SK-N-SH (cell line): ENCODE data around the gene OIP5.

ENCODE experiments used
- CHD2 ChIP-seq: fragments of 150-350 bp; IDR thresholded peaks from 2 replicates; pipeline ENCODE4 v1.6.1; 2018; ENCODE audit warnings: low read length; ENCODE audit not compliant: partially characterized antibody
- EP300 ChIP-seq, 2 experiments: IDR thresholded peaks; 2 replicates each; pipeline versions ENCODE4 v1.4.0 to v1.6.1; 2012; ENCODE audit warnings: borderline replicate concordance in 1 of 2, low read depth in 1 of 2, low read length in 1 of 2
- JUND ChIP-seq: IDR thresholded peaks from 2 replicates; pipeline ENCODE4 v1.4.0; 2012
- MEF2A ChIP-seq: IDR thresholded peaks from 2 replicates; pipeline ENCODE4 v1.4.0; 2012; ENCODE audit warnings: low read depth, borderline replicate concordance
- TF ChIP-seq, protein P1 (sequence below): fragments of 200-600 bp; sonication (generic); IDR thresholded peaks from 2 replicates; pipeline ENCODE4 v1.6.1; 2017; ENCODE audit warnings: antibody characterized with exemption, mild to moderate bottlenecking, moderate library complexity
- TF ChIP-seq, protein P2 (sequence below): IDR thresholded peaks from 2 replicates; pipeline ENCODE4; 2012

GRCh38 chr15:41337631-41338522, 5.5 kb upstream of the OIP5 start:
- TF ChIP-seq, protein P1, sequence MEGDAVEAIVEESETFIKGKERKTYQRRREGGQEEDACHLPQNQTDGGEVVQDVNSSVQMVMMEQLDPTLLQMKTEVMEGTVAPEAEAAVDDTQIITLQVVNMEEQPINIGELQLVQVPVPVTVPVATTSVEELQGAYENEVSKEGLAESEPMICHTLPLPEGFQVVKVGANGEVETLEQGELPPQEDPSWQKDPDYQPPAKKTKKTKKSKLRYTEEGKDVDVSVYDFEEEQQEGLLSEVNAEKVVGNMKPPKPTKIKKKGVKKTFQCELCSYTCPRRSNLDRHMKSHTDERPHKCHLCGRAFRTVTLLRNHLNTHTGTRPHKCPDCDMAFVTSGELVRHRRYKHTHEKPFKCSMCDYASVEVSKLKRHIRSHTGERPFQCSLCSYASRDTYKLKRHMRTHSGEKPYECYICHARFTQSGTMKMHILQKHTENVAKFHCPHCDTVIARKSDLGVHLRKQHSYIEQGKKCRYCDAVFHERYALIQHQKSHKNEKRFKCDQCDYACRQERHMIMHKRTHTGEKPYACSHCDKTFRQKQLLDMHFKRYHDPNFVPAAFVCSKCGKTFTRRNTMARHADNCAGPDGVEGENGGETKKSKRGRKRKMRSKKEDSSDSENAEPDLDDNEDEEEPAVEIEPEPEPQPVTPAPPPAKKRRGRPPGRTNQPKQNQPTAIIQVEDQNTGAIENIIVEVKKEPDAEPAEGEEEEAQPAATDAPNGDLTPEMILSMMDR: no peak
- TF ChIP-seq JUND (no peak), MEF2A (no peak), EP300 (IDR thresholded peaks at IDR 0.05; ENCODE audit: borderline replicate concordance in 1 of 2, low read depth in 1 of 2, low read length in 1 of 2) (no peak), CHD2 (no peak)
- TF ChIP-seq, protein P2, sequence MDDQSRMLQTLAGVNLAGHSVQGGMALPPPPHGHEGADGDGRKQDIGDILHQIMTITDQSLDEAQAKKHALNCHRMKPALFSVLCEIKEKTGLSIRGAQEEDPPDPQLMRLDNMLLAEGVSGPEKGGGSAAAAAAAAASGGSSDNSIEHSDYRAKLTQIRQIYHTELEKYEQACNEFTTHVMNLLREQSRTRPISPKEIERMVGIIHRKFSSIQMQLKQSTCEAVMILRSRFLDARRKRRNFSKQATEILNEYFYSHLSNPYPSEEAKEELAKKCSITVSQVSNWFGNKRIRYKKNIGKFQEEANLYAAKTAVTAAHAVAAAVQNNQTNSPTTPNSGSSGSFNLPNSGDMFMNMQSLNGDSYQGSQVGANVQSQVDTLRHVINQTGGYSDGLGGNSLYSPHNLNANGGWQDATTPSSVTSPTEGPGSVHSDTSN: no peak
